DLD1 (cell line): ENCODE results near the gene SRGAP2B.
"Not testable (repeated sequence)": the region's sequence is repeated elsewhere in the genome, so short reads cannot be mapped to it uniquely, and the experiment has no call there.

ENCODE experiments used
- in situ Hi-C: cut with HindIII; loops from 2 replicates; pipeline ENCODE4 v1.10.0; 2017; ENCODE audit warnings: low sequenced_read_pairs

Gene SRGAP2B

DNA sequence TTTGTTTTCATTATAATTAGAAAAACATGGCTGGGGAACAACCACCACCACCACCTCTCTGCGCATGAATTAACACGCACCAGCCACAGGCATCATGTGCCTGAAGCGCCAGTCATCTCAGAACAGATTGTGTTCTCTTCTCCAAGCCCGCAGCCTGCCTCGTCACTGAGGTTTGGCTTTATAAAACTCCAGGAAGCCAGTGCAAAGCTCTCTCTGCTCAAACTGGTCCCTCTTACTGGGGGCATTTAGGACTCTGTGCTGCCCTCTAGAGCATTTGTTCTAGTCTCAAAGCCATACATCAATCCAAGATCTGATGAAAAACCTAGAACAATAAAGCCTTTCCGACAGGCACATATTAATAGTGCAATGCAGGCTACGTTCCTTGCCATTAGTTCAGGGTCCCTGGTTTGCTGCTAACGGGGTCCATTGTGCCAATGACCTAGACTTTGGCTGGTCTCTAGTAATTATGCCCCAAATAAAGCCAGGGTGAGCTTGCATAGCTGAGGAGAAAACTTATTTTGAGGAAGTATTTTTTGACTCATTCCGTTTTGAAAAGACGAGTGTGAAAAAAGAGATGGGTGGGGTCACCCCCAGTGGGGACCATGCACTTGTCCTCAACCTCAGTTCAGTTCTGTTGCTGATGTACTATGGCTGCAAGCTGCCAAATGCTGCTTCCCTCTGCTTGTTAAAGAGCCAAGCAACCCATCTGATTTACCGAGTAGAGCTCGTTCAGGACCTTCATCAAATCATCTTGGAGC lies 181.0 kb downstream of the SRGAP2B start:
- in situ Hi-C loops = not testable (repeated sequence)

DNA sequence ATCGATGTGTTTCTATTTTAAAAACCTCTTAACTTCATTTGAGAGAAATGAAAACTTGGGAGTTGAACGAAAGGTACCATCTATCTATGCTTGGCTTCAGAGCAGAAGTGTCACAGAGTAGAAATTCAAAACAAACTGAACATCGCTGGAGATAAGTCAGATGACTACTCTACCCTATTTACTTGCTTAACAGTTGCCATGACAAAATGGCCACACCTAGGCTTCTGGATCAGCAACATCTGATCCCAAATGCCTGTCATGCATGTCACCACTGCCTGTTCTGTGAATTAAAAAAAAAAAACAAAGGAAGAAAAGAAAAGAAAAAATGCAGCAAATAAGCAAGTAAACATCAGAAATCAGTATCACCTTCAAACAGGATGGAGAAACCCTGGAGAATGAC lies 181.7 kb downstream of the SRGAP2B start:
- in situ Hi-C loops = not testable (repeated sequence)

DNA sequence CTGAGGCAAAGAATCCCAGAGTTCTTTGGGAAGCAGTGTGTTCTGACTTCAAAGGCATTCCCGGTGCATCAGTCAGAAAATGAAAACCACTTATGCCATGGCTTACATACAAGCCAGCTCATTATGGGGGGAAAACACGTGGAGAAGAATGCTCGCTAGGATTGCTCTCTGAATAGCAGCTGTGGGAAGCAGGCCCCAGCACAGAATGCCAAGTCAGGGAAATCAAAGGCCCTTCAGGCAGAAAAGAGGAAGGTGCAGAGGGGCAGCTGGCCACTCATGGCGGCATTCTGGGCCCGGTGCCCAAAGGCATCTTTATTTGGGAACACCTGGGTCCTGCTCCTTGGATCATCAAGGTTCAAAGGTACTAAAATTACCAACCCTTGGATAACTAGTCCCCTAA lies 184.4 kb downstream of the SRGAP2B start:
- in situ Hi-C loops = not testable (repeated sequence)

DNA sequence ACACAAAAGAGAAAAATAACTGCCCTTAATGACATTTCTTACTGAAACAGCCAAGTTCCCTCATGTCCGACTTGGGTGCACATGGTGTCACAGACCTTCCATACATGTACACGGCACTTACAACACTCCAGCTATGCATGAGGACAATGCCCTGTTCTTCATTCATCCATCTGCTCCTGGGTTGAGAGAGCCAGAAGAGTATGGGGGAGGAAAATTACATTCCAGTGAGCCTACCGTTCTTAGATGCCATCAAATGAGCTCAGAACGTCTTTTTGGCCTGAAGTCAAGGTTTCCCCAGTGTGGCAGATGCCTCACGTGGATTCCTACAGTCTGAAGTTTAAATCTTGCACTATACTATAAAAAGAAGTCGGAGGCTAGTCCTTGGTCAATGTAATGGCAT lies 194.3 kb downstream of the SRGAP2B start:
- in situ Hi-C loops = not testable (repeated sequence)

DNA sequence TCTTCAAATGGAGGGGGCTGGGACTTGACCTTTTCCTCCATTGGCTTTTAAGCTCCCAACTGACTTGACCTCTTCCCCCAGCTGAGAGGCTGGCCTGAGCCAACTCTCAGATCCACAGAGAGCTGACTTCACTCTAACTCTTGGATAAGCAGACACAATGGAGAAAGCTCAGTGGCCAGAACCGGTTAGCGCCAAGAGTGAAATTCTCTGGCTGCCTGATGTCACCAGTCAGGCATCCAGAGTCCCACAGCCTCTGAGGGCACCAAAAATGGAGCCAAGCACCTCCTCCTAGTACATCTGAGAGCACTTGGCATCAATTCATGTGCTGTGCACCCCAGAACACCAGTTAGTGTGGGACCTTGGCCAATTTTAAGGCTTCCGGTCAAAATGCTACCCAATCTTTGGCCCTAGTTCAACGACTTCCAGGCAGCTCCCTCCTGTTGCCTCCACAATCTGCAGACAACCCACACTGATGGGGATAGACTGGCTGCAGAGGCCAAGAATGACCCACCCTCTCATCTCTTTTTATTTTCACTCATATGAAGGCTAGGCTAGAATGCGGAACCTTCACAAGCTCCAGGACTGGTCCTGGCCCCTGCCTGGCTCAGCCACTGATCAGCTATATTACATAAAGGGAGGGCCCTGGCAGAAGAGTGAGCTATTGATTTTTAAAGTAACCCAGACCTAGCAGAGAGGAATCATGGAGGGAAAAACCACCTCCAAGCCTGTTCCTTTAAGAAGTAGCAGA lies 200.5 kb downstream of the SRGAP2B start:
- in situ Hi-C loops = not testable (repeated sequence)

DNA sequence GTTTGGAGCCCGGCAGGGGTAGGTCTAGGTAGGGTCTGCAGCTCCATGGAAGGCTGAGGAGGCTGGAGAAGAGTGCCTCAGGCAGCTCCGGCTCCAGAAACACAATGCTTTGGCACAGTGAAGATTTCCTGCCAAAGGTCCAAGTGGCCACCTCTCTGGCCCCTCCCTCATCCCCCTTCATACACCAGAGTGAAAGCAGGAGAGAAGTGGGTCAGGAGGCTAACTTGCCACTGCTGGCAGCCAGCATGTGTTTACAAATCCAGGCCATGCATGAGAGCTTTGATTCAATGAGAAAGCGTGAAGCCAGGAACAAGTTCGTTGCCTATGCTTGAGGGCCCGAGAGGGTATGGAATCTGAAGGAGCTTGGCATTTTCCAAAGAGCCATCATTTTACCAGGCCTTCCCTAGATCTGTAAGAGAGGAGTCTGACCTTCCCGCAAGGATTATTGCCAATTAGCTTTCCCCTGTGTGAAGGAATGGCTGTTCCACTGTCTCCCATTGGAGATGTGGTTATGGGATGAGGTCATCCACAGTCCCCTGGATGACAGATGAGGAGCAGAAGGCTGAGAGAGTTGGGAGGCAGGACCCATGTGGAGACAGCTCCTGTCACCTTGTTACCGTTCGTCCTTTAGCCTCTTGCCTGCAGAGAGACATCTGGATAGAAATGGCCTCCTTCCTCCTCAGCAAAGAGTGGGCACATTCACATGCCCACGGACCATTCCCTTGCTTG lies 201.3 kb downstream of the SRGAP2B start:
- in situ Hi-C loops = not testable (repeated sequence)

DNA sequence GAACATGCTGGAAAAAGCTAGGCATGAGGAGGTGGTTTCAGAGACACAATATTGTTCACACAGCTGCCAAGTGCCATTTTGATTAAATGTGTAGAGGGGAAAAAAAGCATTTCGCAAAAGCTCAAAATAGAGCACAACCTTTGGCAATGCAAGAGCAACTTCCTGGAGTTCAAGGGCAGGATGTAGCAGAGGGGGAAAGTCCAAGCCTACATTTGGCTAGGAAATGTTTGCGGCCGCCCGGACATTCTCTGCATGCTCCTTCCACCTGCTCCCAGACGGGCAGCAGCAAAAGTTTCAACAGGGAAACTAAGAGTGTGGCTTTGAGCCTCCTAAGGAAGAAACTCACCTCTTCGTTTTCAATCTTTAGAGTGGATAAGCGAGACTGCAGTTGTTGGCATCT lies 202.1 kb downstream of the SRGAP2B start:
- in situ Hi-C loops = not testable (repeated sequence)

DNA sequence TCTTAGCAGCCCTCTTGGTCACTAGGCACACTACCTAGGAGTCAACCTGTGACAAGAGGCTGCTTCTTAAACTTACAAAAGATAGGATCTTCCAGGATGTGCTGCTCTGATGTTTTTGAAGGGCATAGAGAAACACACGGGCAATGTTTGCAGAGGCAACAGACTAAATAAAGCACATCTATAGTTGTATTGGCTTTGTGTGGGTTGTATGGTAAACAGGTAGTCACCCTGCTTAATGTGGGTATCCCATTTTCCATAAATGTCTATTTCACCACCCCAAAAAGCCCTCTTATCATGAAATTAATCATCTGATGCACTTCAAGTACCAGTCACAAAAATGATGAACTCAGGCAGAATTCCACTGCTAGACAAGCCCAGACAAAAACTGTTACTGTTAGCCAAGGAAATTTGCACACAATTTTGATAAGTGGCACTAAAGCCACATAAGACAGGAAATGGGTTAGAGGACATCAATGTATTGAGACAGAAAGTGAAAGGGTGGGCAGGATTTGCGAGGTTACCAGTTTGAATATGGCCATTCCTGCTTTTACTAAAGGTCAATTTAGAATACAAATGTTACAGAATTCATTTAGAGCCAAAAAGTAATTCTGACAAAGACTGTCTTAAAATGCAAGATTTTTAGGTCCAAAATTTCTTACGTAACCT lies 205.5 kb downstream of the SRGAP2B start:
- in situ Hi-C loops = not testable (repeated sequence)

DNA sequence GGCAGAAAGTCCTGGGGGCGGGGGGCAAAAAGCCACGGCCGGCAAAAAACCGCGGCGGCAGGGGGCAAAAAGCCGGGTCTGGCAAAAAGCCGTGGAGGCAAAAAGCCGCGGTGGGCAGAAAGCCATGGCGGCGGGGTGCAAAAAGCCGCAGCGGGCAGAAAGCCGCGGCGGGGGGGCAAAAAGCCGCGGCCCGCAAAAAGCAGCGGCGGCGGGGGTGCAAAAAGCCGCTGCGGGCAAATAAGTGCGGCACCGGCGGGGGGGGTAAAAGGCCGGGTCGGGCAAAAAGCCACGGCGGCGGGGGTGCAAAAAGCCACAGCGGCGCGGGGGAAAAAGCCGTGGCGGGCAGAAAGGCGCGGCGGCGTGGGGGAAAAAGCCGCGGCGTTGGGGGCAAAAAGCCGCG lies 212.1 kb downstream of the SRGAP2B start:
- in situ Hi-C loops = not testable (repeated sequence)

DNA sequence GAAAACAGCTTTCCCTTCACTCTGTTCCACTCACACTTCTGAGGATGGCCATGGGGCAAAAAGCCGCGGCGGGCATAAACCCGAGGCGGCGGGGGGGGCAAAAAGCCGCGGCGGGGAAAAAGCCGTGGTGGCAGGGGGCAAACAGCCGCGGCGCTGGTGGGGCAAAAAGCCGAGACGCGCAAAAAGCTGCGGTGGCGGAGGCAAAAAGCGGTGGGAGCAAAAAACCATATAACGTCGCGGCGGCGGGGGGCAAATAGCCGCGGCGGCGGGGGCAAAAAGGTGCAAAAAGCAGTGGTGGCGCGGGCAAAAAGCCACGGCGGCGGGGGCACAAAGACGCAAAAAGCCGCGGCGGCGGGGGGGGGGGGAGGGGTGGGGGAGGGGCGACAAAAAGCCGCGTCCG lies 212.8 kb downstream of the SRGAP2B start:
- in situ Hi-C loops = not testable (repeated sequence)

DNA sequence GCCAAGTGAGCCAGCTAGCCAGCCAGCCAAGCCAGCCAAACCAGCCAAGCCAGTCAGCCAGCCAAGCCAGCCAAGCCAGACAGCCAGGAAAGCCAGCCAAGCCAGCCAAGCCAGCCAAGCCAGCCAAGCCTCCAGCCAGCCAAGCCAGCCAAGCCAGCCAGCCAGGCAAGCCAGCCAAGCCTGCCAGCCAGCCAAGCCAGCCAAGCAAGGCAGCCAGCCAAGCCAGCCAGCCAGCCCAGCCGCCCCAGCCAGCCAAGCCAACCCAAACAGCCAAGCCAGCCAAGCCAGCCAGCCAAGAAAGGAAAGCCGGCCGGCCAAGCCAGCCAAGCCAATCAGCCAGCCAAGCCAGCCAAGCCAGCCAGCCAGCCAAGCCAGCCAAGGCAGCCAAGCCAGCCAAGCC lies 236.5 kb downstream of the SRGAP2B start:
- in situ Hi-C loops = not testable (repeated sequence)
